B cell (primary cell): ENCODE results near the gene TYW1. TPM values are rescaled to one million over a fixed set of nuclear protein-coding genes. Genes with fewer than 3 reads are reported as not detected.
"Not testable (repeated sequence)": the region's sequence is repeated elsewhere in the genome, so short reads cannot be mapped to it uniquely, and the experiment has no call there.

Experiments
- ATAC-seq: fragments of 200-7000 bp; cut with Tn5 transposase; one replicate; pipeline ENCODE4 v1.10.0; 2021; ENCODE audit warnings: low read depth, mild to moderate bottlenecking, moderate number of reproducible peaks, moderate library complexity
- CTCF ChIA-PET: fragments of 350-600 bp; sonication (Branson Sonifier 250); formaldehyde crosslinking; loops from one replicate; lab custom pipeline; 2021; ENCODE audit warnings: antibody characterized with exemption, inconsistent platforms; lab: Charles Lee
- POLR2A ChIA-PET: fragments of 350-600 bp; sonication (Branson Sonifier 250); formaldehyde crosslinking; loops from one replicate; lab custom pipeline; 2021; ENCODE audit warnings: antibody characterized with exemption; lab: Charles Lee
- DNase-seq: peaks from one replicate; pipeline ENCODE4 v3.0.0; 2013
- H2AFZ ChIP-seq: 2 replicates; pipeline ENCODE4 v1.6.1; 2012; ENCODE audit warnings: mild to moderate bottlenecking, low read depth, low read length; ENCODE audit not compliant: insufficient read depth, poor library complexity, severe bottlenecking
- H3K27ac ChIP-seq, 2 donors: 1 replicate in 1 of 2; 2 replicates in 1 of 2; pipeline ENCODE4 v1.5.1; 2012 to 2013; ENCODE audit warnings: low read length in 2 of 2, mild to moderate bottlenecking in 2 of 2, moderate library complexity in 1 of 2
- H3K27me3 ChIP-seq, 4 experiments: fragments of 200-600 bp in 1 of 4; sonication (generic) in 1 of 4; replicated peaks in 1 of 4; 1 replicate in 2 of 4; 2 replicates in 2 of 4; pipeline versions ENCODE4 v1.6.1 to v1.7.0; 2013 to 2016; ENCODE audit warnings: low read length in 3 of 4, mild to moderate bottlenecking in 2 of 4, mixed read lengths in 1 of 4, moderate library complexity in 1 of 4; ENCODE audit not compliant: insufficient read depth in 4 of 4, control insufficient read depth in 3 of 4; ENCODE audit errors: control extremely low read depth in 1 of 4
- H3K36me3 ChIP-seq, 2 experiments: replicated peaks in 1 of 2; 1 replicate in 1 of 2; 2 replicates in 1 of 2; pipeline versions ENCODE4 v1.6.1 to v1.7.1; 2013; ENCODE audit warnings: low read length in 1 of 2; ENCODE audit not compliant: insufficient read depth in 2 of 2, control insufficient read depth in 1 of 2; ENCODE audit errors: control extremely low read depth in 1 of 2, extremely low read depth in 1 of 2
- H3K4me1 ChIP-seq, 2 donors: fragments of 200-600 bp in 1 of 2; sonication (generic) in 1 of 2; 1 replicate in 1 of 2; 2 replicates in 1 of 2; pipeline versions ENCODE4 v1.5.1 to v1.6.1; 2013 to 2017; ENCODE audit warnings: low read length in 2 of 2; ENCODE audit not compliant: control insufficient read depth in 2 of 2, insufficient read depth in 2 of 2
- H3K4me2 ChIP-seq: replicated peaks from 2 replicates; pipeline ENCODE3; 2012; ENCODE audit warnings: mild to moderate bottlenecking, low read depth, low read length; ENCODE audit not compliant: poor library complexity, severe bottlenecking
- H3K4me3 ChIP-seq, 5 experiments: fragments of 200-600 bp in 1 of 5; sonication (generic) in 1 of 5; 1 replicate in 3 of 5; 2 replicates in 2 of 5; pipeline versions ENCODE4 v1.5.1 to v1.7.0; 2011 to 2016; ENCODE audit warnings: low read length in 4 of 5, mild to moderate bottlenecking in 4 of 5, low read depth in 2 of 5, control low read depth in 1 of 5, moderate library complexity in 1 of 5; ENCODE audit not compliant: insufficient read depth in 1 of 5; ENCODE audit errors: control extremely low read depth in 1 of 5, extremely low read depth in 1 of 5
- H3K79me2 ChIP-seq: fragments of 200-600 bp; sonication (generic); one replicate; pipeline ENCODE4 v1.6.0; 2016; ENCODE audit warnings: low read length; ENCODE audit not compliant: control insufficient read depth, insufficient read depth
- H3K9ac ChIP-seq: fragments of 200-600 bp; sonication (generic); 2 replicates; pipeline ENCODE4 v1.6.1; 2017; ENCODE audit warnings: mild to moderate bottlenecking, low read length, moderate library complexity
- H3K9me3 ChIP-seq, 3 donors: one replicate each; pipeline versions ENCODE4 v1.6.1 to v1.7.1; 2013; ENCODE audit warnings: low read length in 2 of 3; ENCODE audit not compliant: control insufficient read depth in 2 of 3, insufficient read depth in 1 of 3; ENCODE audit errors: control extremely low read depth in 1 of 3
- H4K20me1 ChIP-seq: 2 replicates; pipeline ENCODE4 v1.6.0; 2012; ENCODE audit warnings: mild to moderate bottlenecking, low read length; ENCODE audit not compliant: insufficient read depth, control insufficient read depth, poor library complexity, severe bottlenecking
- H3K27ac Mint-ChIP-seq: one replicate; pipeline ENCODE4 v1.8.0; 2021; ENCODE audit warnings: mixed read lengths
- H3K27me3 Mint-ChIP-seq: one replicate; pipeline ENCODE4 v1.8.0; 2021; ENCODE audit warnings: mixed read lengths
- H3K4me1 Mint-ChIP-seq: one replicate; pipeline ENCODE4 v1.8.0; 2021; ENCODE audit warnings: mixed read lengths
- H3K4me3 Mint-ChIP-seq: one replicate; pipeline ENCODE4 v1.8.0; 2021; ENCODE audit warnings: mixed read lengths
- H3K9me3 Mint-ChIP-seq: one replicate; pipeline ENCODE4 v1.8.0; 2022; ENCODE audit warnings: mixed read lengths; ENCODE audit not compliant: insufficient read depth
- WGBS: methylation state at CpG from one replicate; pipeline ENCODE4 v1.1.5; 2013; ENCODE audit warnings: missing lambda C conversion rate; ENCODE audit not compliant: insufficient coverage; 5-methylcytosine and 5-hydroxymethylcytosine counted together
- intact Hi-C: fragments of 100-400 bp; cut with micrococcal nuclease; formaldehyde crosslinking; loops from one replicate; pipeline ENCODE4 v1.10.0; 2022
- polyA plus RNA-seq: library from polyadenylated mRNA; depleted of rRNA; stranded (reverse); fragments of >200 nt; gene quantifications from 2 replicates; pipeline ENCODE4 v1.2.3, GENCODE V29; 2012
- total RNA-seq, 2 donors: library from RNA; stranded (reverse); fragments of 120-200 nt in 1 of 2; gene quantifications; 1 replicate in 1 of 2; 2 replicates in 1 of 2; pipeline versions ENCODE4 v1.2.3 to v1.2.4, GENCODE V29; 2013 to 2022

TYW1 gene
- total and polyA plus RNA-seq, 2 donors (not counting 1 experiment from before 2014, with no cell fraction given) = 9.4 to 33.6 TPM

- intact Hi-C loops, H3K4me1 Mint-ChIP-seq: not testable (repeated sequence)
These were observed 180.1 kb downstream of the TYW1 start for GRCh38 chr7:67176730-67177129.

GRCh38 chr7:67178915-67179688, 182.5 kb downstream of the TYW1 start:
- H3K4me1 Mint-ChIP-seq, H3K4me2 ChIP-seq, H3K27ac Mint-ChIP-seq, H3K27me3 Mint-ChIP-seq, ATAC-seq, H4K20me1 ChIP-seq, POLR2A ChIA-PET, intact Hi-C loops, H3K27ac ChIP-seq, CTCF ChIA-PET, H3K27me3 ChIP-seq, DNase-seq, H3K4me3 Mint-ChIP-seq, H3K4me1 ChIP-seq, H3K4me3 ChIP-seq, H2AFZ ChIP-seq, H3K9me3 ChIP-seq, H3K9me3 Mint-ChIP-seq, H3K79me2 ChIP-seq, H3K36me3 ChIP-seq, H3K9ac ChIP-seq: not testable (repeated sequence)
- no CpG with 5 or more reads among the region's 5 CpGs for WGBS

More at GRCh38 chr7:67176730-67177129, 180.1 kb downstream of the TYW1 start:
- H4K20me1 ChIP-seq, H3K4me1 ChIP-seq, ATAC-seq, H3K27ac ChIP-seq, H3K4me3 ChIP-seq, H3K36me3 ChIP-seq, H3K4me3 Mint-ChIP-seq, H3K9me3 Mint-ChIP-seq, H3K9ac ChIP-seq, DNase-seq, H3K27ac Mint-ChIP-seq, H3K9me3 ChIP-seq, H3K79me2 ChIP-seq, H2AFZ ChIP-seq, H3K27me3 ChIP-seq, H3K27me3 Mint-ChIP-seq, H3K4me2 ChIP-seq, POLR2A ChIA-PET: not testable (repeated sequence)
- CTCF ChIA-PET = interaction anchor here (0.6 kb wide), 1 partner anchor 142 kb away, joined by 5 read pairs; no protein-coding TSS in a partner anchor
- whole genome bisulfite sequencing = no CpG with 5 or more reads among the region's 6 CpGs

- intact Hi-C loops, H4K20me1 ChIP-seq, H3K27ac ChIP-seq, H3K36me3 ChIP-seq, H3K4me1 ChIP-seq, H3K9ac ChIP-seq, H2AFZ ChIP-seq, DNase-seq, POLR2A ChIA-PET, H3K27ac Mint-ChIP-seq, H3K4me3 ChIP-seq, H3K27me3 Mint-ChIP-seq, H3K79me2 ChIP-seq, H3K4me1 Mint-ChIP-seq, H3K9me3 ChIP-seq, H3K9me3 Mint-ChIP-seq, ATAC-seq, H3K4me3 Mint-ChIP-seq, H3K27me3 ChIP-seq, CTCF ChIA-PET, H3K4me2 ChIP-seq: not testable (repeated sequence)
- 100% methylated on average over 1 of the region's 17 CpGs for WGBS
These were observed 186.5 kb downstream of the TYW1 start for GRCh38 chr7:67182956-67183750.
